Adrenal gland (tissue), 5 donors: ENCODE measurements around the gene EFEMP2.

Experiments
- POLR2A ChIP-seq, 2 donors: fragments of 450-650 bp; IDR thresholded peaks; one replicate each; pipeline ENCODE4 v1.6.1; 2017; ENCODE audit warnings: antibody characterized with exemption in 2 of 2, mild to moderate bottlenecking in 2 of 2, moderate library complexity in 1 of 2
- TF ChIP-seq, protein P1 (sequence below), 6 experiments: fragments of 450-650 bp in 4 of 6; fragments of 200-600 bp in 2 of 6; sonication (generic) in 1 of 6; IDR thresholded peaks; 1 replicate in 5 of 6; 2 replicates in 1 of 6; pipeline versions ENCODE4 v1.5.1 to v1.8.0; 2016 to 2021; ENCODE audit warnings: antibody characterized with exemption in 6 of 6, mild to moderate bottlenecking in 2 of 6, moderate library complexity in 1 of 6
- donor health status: DM: no; HTN: no; CAD: no.

DNA sequence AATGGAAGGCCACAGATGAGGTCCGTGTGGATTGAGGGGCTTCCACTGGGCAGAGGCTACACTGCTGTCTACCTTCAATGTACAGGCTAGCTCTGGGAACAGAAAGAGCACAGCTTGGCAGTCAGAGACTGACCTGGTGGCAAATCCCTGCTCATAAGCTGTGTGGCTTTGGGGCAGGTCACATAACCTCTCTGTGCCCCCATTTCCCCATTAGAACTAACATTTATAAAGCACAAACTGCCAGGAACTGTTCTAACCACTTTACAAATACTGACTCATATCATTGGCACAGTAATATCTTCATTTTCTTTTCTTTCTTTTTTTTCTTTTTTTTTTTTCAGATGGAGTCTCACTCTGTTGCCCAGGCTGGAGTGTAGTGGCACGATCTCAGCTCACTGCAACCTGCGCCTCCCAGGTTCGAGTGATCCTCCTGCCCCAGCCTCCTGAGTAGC, 24.4 kb upstream of the EFEMP2 start:
- TF ChIP-seq, protein P1, sequence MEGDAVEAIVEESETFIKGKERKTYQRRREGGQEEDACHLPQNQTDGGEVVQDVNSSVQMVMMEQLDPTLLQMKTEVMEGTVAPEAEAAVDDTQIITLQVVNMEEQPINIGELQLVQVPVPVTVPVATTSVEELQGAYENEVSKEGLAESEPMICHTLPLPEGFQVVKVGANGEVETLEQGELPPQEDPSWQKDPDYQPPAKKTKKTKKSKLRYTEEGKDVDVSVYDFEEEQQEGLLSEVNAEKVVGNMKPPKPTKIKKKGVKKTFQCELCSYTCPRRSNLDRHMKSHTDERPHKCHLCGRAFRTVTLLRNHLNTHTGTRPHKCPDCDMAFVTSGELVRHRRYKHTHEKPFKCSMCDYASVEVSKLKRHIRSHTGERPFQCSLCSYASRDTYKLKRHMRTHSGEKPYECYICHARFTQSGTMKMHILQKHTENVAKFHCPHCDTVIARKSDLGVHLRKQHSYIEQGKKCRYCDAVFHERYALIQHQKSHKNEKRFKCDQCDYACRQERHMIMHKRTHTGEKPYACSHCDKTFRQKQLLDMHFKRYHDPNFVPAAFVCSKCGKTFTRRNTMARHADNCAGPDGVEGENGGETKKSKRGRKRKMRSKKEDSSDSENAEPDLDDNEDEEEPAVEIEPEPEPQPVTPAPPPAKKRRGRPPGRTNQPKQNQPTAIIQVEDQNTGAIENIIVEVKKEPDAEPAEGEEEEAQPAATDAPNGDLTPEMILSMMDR (IDR thresholded peaks at IDR 0.05), result no peak
- TF ChIP-seq POLR2A (IDR thresholded peaks at IDR 0.05), result no peak
